HG03575 (cell line): ENCODE data around the gene ARL16.

ENCODE experiments used
- ATAC-seq: cut with Tn5 transposase; IDR thresholded peaks from one replicate; pipeline ENCODE4 v1.9.1; 2021; ENCODE audit not compliant: unreplicated experiment, insufficient number of reproducible peaks, low FRiP score; ENCODE audit errors: extremely low read depth

The ARL16 gene

GRCh38 chr17:81700353-81701287 is 17.0 kb upstream of the ARL16 start:
- no peak for ATAC-seq

- ATAC-seq, result no peak
Observed at GRCh38 chr17:81697261-81698044, 13.9 kb upstream of the ARL16 start.

- no peak for ATAC-seq
Observed at GRCh38 chr17:81696218-81696941, 12.8 kb upstream of the ARL16 start.

- no peak for ATAC-seq
Observed at GRCh38 chr17:81695801-81696200, 12.2 kb upstream of the ARL16 start.

GRCh38 chr17:81695211-81695610 is 11.6 kb upstream of the ARL16 start:
- no peak for ATAC-seq

- ATAC-seq, result no peak
Observed at GRCh38 chr17:81694810-81695209, 11.2 kb upstream of the ARL16 start.

GRCh38 chr17:81693509-81694210 is 10.1 kb upstream of the ARL16 start:
- no peak for ATAC-seq

- ATAC-seq, result no peak
Observed at GRCh38 chr17:81691608-81692007, 8.0 kb upstream of the ARL16 start.

GRCh38 chr17:81691196-81691595 is 7.6 kb upstream of the ARL16 start:
- no peak for ATAC-seq

- no peak for ATAC-seq
Observed at GRCh38 chr17:81690549-81690948, 7.0 kb upstream of the ARL16 start.

GRCh38 chr17:81690066-81690465 is 6.5 kb upstream of the ARL16 start:
- ATAC-seq, result no peak

GRCh38 chr17:81688616-81689015 is 5.0 kb upstream of the ARL16 start:
- no peak for ATAC-seq

GRCh38 chr17:81687770-81688541 is 4.4 kb upstream of the ARL16 start:
- ATAC-seq, result no peak

- no peak for ATAC-seq
Observed at GRCh38 chr17:81686614-81687013, 3.0 kb upstream of the ARL16 start.

GRCh38 chr17:81685108-81685507 is 1.5 kb upstream of the ARL16 start:
- ATAC-seq, result no peak

- ATAC-seq, result no peak
Observed at GRCh38 chr17:81684442-81684911, 880 bp upstream of the ARL16 start.

GRCh38 chr17:81683208-81683583 is 401 bp downstream of the ARL16 start:
- no peak for ATAC-seq

- ATAC-seq, result no peak
Observed at GRCh38 chr17:81682565-81683207, 911 bp downstream of the ARL16 start.
